Neural progenitor cell (in vitro differentiated cells): ENCODE data around the gene MARCHF6. TPM values are rescaled to one million over a fixed set of nuclear protein-coding genes. Genes with fewer than 3 reads are reported as not detected.
A peak's percentile ranks its signal among the peaks of the same experiment; 100 is the strongest.

Source experiments
- DNase-seq: peaks from one replicate; pipeline ENCODE4 v3.0.0-alpha.2; 2016; ENCODE audit warnings: low spot score
- H2AFZ ChIP-seq: fragments of 200-600 bp; sonication (generic); replicated peaks from 2 replicates; pipeline ENCODE4 v1.6.1; 2016; ENCODE audit warnings: antibody characterized with exemption
- H3F3A ChIP-seq: fragments of 200-600 bp; sonication (generic); 2 replicates; pipeline ENCODE4 v1.6.1; 2016; ENCODE audit warnings: antibody characterized with exemption, low read depth
- H3K27ac ChIP-seq: fragments of 200-600 bp; sonication (generic); 2 replicates; pipeline ENCODE4 v1.5.1; 2016; ENCODE audit warnings: mild to moderate bottlenecking
- H3K27me3 ChIP-seq: fragments of 200-600 bp; sonication (generic); 2 replicates; pipeline ENCODE4 v1.6.1; 2016; ENCODE audit warnings: mild to moderate bottlenecking, moderate library complexity
- H3K36me3 ChIP-seq: fragments of 200-600 bp; sonication (generic); 2 replicates; pipeline ENCODE4 v1.5.1; 2016
- H3K4me1 ChIP-seq: fragments of 200-600 bp; sonication (generic); 2 replicates; pipeline ENCODE4 v1.6.1; 2016; ENCODE audit warnings: mixed run types
- H3K4me2 ChIP-seq: fragments of 200-600 bp; sonication (generic); 2 replicates; pipeline ENCODE4 v1.6.1; 2016
- H3K4me3 ChIP-seq: fragments of 200-600 bp; sonication (generic); 2 replicates; pipeline ENCODE4 v1.5.1; 2016
- H3K79me2 ChIP-seq: fragments of 200-600 bp; sonication (generic); 2 replicates; pipeline ENCODE4 v1.6.1; 2016; ENCODE audit warnings: low read depth
- H3K9ac ChIP-seq: fragments of 200-600 bp; sonication (generic); 2 replicates; pipeline ENCODE4 v1.6.1; 2016
- H3K9me3 ChIP-seq: fragments of 200-600 bp; sonication (generic); 2 replicates; pipeline ENCODE4 v1.5.1; 2016; ENCODE audit warnings: low read depth
- H4K20me1 ChIP-seq: fragments of 200-600 bp; sonication (generic); 2 replicates; pipeline ENCODE4 v1.6.1; 2016; ENCODE audit warnings: low read depth
- H3K27ac Mint-ChIP-seq: 3 replicates; pipeline ENCODE4 v1.8.0; 2021; ENCODE audit warnings: mixed read lengths
- H3K27me3 Mint-ChIP-seq: 2 replicates; pipeline ENCODE4 v1.8.0; 2022; ENCODE audit warnings: low read depth, mild to moderate bottlenecking, inconsistent platforms, moderate library complexity, mixed read lengths; ENCODE audit not compliant: insufficient read depth
- H3K36me3 Mint-ChIP-seq: 3 replicates; pipeline ENCODE4 v1.8.0; 2021; ENCODE audit warnings: mixed read lengths
- H3K4me1 Mint-ChIP-seq: 3 replicates; pipeline ENCODE4 v1.8.0; 2021; ENCODE audit warnings: mixed read lengths
- H3K4me3 Mint-ChIP-seq: 3 replicates; pipeline ENCODE4 v1.8.0; 2021; ENCODE audit warnings: mild to moderate bottlenecking, moderate library complexity, mixed read lengths
- H3K9me3 Mint-ChIP-seq: 3 replicates; pipeline ENCODE4 v1.8.0; 2020; ENCODE audit warnings: mixed read lengths
- CTCF ChIP-seq: fragments of 200-600 bp; sonication (generic); IDR thresholded peaks from 2 replicates; pipeline ENCODE4 v1.5.1; 2017; ENCODE audit warnings: antibody characterized with exemption, mild to moderate bottlenecking
- EZH2 ChIP-seq: fragments of 200-600 bp; sonication (generic); IDR thresholded peaks from 2 replicates; pipeline ENCODE4 v1.6.1; 2017; ENCODE audit warnings: antibody characterized with exemption, mild to moderate bottlenecking, moderate library complexity
- EZH2phosphoT487 ChIP-seq: fragments of 200-600 bp; sonication (generic); IDR thresholded peaks from 2 replicates; pipeline ENCODE4 v1.6.1; 2017; ENCODE audit warnings: antibody characterized with exemption
- total RNA-seq: library from RNA; depleted of rRNA; stranded (reverse); fragments of >200 nt; gene quantifications from 2 replicates; pipeline ENCODE4 v1.2.3, GENCODE V29; 2015; ENCODE audit warnings: low replicate concordance

Gene MARCHF6
- total RNA-seq, 1 donor from 2014 or later: 151 TPM

GRCh38 chr5:10311595-10312425 is 41.7 kb upstream of the MARCHF6 start:
- no peak overlapping the region for H2AFZ ChIP-seq
- H3K4me3 ChIP-seq: no peak overlapping the region
- DNase-seq: no peak
- peaks cover 13% of the 10 kb centered on the region for H3K27me3 ChIP-seq
- no peak overlapping the region for H3K27ac ChIP-seq
- no peak overlapping the region for H3K9ac ChIP-seq
- H3K27me3 Mint-ChIP-seq: peaks cover 11% of the 10 kb centered on the region
- H3F3A ChIP-seq: peaks cover 5% of the 10 kb centered on the region
- H3K4me1 ChIP-seq: peaks cover 5% of the 10 kb centered on the region
- TF ChIP-seq EZH2 (no peak), EZH2phosphoT487 (no peak), CTCF (no peak)
- no peaks in the 10 kb centered on the region for H3K9me3 Mint-ChIP-seq
- H4K20me1 ChIP-seq: no peaks in the 10 kb centered on the region
- no peaks in the 10 kb centered on the region for H3K9me3 ChIP-seq
- no peaks in the 10 kb centered on the region for H3K36me3 Mint-ChIP-seq
- peak overlapping the region; percentile 2 for H3K4me3 Mint-ChIP-seq
- no peaks in the 10 kb centered on the region for H3K79me2 ChIP-seq
- peak overlapping the region; percentile 85 for H3K27ac Mint-ChIP-seq
- H3K36me3 ChIP-seq: no peaks in the 10 kb centered on the region
- H3K4me1 Mint-ChIP-seq: peaks cover 14% of the 10 kb centered on the region
- no peak overlapping the region for H3K4me2 ChIP-seq

- Mint-ChIP-seq H3K4me3 (no peak overlapping the region), H3K4me1 (peaks cover 8% of the 10 kb centered on the region), H3K36me3 (no peaks in the 10 kb centered on the region), H3K9me3 (no peaks in the 10 kb centered on the region), H3K27ac (no peak overlapping the region), H3K27me3 (peaks cover 5% of the 10 kb centered on the region)
- no peaks in the 10 kb centered on the region for H4K20me1 ChIP-seq
- H3K4me2 ChIP-seq: no peak overlapping the region
- no peak overlapping the region for H3K27ac ChIP-seq
- TF ChIP-seq EZH2phosphoT487 (no peak), CTCF (no peak), EZH2 (no peak)
- no peak overlapping the region for H3K9ac ChIP-seq
- H3F3A ChIP-seq: no peaks in the 10 kb centered on the region
- H3K4me3 ChIP-seq: no peak overlapping the region
- DNase-seq: no peak
- H3K27me3 ChIP-seq: no peaks in the 10 kb centered on the region
- no peaks in the 10 kb centered on the region for H3K4me1 ChIP-seq
- no peaks in the 10 kb centered on the region for H3K36me3 ChIP-seq
- no peaks in the 10 kb centered on the region for H3K9me3 ChIP-seq
- H2AFZ ChIP-seq: no peak overlapping the region
- H3K79me2 ChIP-seq: no peaks in the 10 kb centered on the region
Measured at GRCh38 chr5:10315201-10315600, 38.3 kb upstream of the MARCHF6 start.

- no peaks in the 10 kb centered on the region for H3K79me2 ChIP-seq
- H2AFZ ChIP-seq: peak overlapping the region; percentile 17
- no peaks in the 10 kb centered on the region for H3K36me3 ChIP-seq
- H3K4me1 Mint-ChIP-seq: peaks cover 5% of the 10 kb centered on the region
- TF ChIP-seq EZH2 (no peak), CTCF (no peak), EZH2phosphoT487 (no peak)
- no peak overlapping the region for H3K9ac ChIP-seq
- no peak for DNase-seq
- H3K36me3 Mint-ChIP-seq: no peaks in the 10 kb centered on the region
- H3K4me1 ChIP-seq: no peaks in the 10 kb centered on the region
- H3K4me3 Mint-ChIP-seq: no peak overlapping the region
- no peak overlapping the region for H3K27ac ChIP-seq
- H3K27me3 ChIP-seq: no peaks in the 10 kb centered on the region
- H3K4me3 ChIP-seq: no peak overlapping the region
- H4K20me1 ChIP-seq: no peaks in the 10 kb centered on the region
- H3K27ac Mint-ChIP-seq: peak overlapping the region; percentile 65
- H3K9me3 Mint-ChIP-seq: no peaks in the 10 kb centered on the region
- peaks cover 5% of the 10 kb centered on the region for H3K27me3 Mint-ChIP-seq
- no peak overlapping the region for H3K4me2 ChIP-seq
- H3K9me3 ChIP-seq: no peaks in the 10 kb centered on the region
- H3F3A ChIP-seq: no peaks in the 10 kb centered on the region
Measured at GRCh38 chr5:10315824-10316509, 37.5 kb upstream of the MARCHF6 start.
